GM23338 (cell line): ENCODE data around the gene SIK2. TPM values are rescaled to one million over a fixed set of nuclear protein-coding genes. Genes with fewer than 3 reads are reported as not detected.

Experiments
- CTCF ChIP-seq, 2 experiments: fragments of 200-600 bp in 1 of 2; sonication (generic) in 1 of 2; conservative IDR thresholded peaks; 2 replicates each; pipeline versions ENCODE4 v1.5.1 to v1.6.1; 2016 to 2017; ENCODE audit warnings: antibody characterized with exemption in 2 of 2, low read depth in 2 of 2, mild to moderate bottlenecking in 2 of 2, moderate library complexity in 1 of 2
- EZH2phosphoT487 ChIP-seq: fragments of 200-600 bp; sonication (generic); IDR thresholded peaks from one replicate; pipeline ENCODE4 v1.8.1; 2018; ENCODE audit warnings: antibody characterized with exemption; ENCODE audit not compliant: unreplicated experiment
- JUNB ChIP-seq: IDR thresholded peaks from one replicate; pipeline ENCODE4 v1.6.1; 2016; ENCODE audit warnings: antibody characterized with exemption; ENCODE audit not compliant: unreplicated experiment
- NANOG ChIP-seq: IDR thresholded peaks from 2 replicates; pipeline ENCODE4 v1.6.1; 2016; ENCODE audit warnings: antibody characterized with exemption, borderline replicate concordance
- STAT1 ChIP-seq: IDR thresholded peaks from one replicate; pipeline ENCODE4 v1.6.1; 2016; ENCODE audit warnings: antibody characterized with exemption; ENCODE audit not compliant: unreplicated experiment
- ZNF114 ChIP-seq: fragments of 250-450 bp; sonication (Bioruptor Pico); IDR thresholded peaks from 2 replicates; pipeline ENCODE4 v1.5.0; 2020; ENCODE audit warnings: mild to moderate bottlenecking, moderate library complexity
- ZNF462 ChIP-seq: fragments of 250-450 bp; sonication (Bioruptor Pico); IDR thresholded peaks from 2 replicates; pipeline ENCODE4 v1.5.0; 2020; ENCODE audit warnings: mild to moderate bottlenecking, moderate library complexity
- polyA plus RNA-seq: library from polyadenylated mRNA; unstranded; fragments of >200 nt; fragmentation: Nextera tagmentation; extraction: Ambion mirVana; gene quantifications from 2 replicates; pipeline ENCODE4 v1.2.1, GENCODE V29; 2016
- total RNA-seq: library from RNA; depleted of rRNA; stranded (reverse); fragments of >200 nt; shearing (Covaris generic); gene quantifications from 2 replicates; pipeline ENCODE4 v1.2.3, GENCODE V29; 2014

SIK2 gene
- total and polyA plus RNA-seq, 2 experiments from 2014 or later: 2.3 to 6.7 TPM

- no peak for TF ChIP-seq CTCF (conservative IDR thresholded peaks at IDR 0.05; ENCODE audit: low read depth in 2 of 2)
- TF ChIP-seq ZNF462: no peak
- no peak for TF ChIP-seq JUNB
- no peak for TF ChIP-seq NANOG
- no peak for TF ChIP-seq ZNF114 (CRISPR knock-in tag)
- TF ChIP-seq EZH2phosphoT487: no peak
- TF ChIP-seq STAT1: no peak
These were observed 12.3 kb upstream of the SIK2 start (continued) for GRCh38 chr11:111589886-111590499.
